ENCODE data around the gene TM4SF5. TPM values are rescaled to one million over a fixed set of nuclear protein-coding genes. Genes with fewer than 3 reads are reported as not detected.

Gene TM4SF5
- total RNA-seq, 1 donor from 2014 or later = not detected

GRCh38 chr17:4742629-4743028 is 29.1 kb upstream of the TM4SF5 start:
- no peak for DNase-seq
- H3K27me3 Mint-ChIP-seq = peaks cover 11% of the 10 kb centered on the region
- H3K4me1 Mint-ChIP-seq = peaks cover 18% of the 10 kb centered on the region
- H3K4me3 Mint-ChIP-seq = no peak overlapping the region
- intact Hi-C loops (cut with micrococcal nuclease) = no loop called here
- H3K9me3 Mint-ChIP-seq = no peaks in the 10 kb centered on the region
- TF ChIP-seq, protein P1, sequence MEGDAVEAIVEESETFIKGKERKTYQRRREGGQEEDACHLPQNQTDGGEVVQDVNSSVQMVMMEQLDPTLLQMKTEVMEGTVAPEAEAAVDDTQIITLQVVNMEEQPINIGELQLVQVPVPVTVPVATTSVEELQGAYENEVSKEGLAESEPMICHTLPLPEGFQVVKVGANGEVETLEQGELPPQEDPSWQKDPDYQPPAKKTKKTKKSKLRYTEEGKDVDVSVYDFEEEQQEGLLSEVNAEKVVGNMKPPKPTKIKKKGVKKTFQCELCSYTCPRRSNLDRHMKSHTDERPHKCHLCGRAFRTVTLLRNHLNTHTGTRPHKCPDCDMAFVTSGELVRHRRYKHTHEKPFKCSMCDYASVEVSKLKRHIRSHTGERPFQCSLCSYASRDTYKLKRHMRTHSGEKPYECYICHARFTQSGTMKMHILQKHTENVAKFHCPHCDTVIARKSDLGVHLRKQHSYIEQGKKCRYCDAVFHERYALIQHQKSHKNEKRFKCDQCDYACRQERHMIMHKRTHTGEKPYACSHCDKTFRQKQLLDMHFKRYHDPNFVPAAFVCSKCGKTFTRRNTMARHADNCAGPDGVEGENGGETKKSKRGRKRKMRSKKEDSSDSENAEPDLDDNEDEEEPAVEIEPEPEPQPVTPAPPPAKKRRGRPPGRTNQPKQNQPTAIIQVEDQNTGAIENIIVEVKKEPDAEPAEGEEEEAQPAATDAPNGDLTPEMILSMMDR (IDR thresholded peaks at IDR 0.05) = no peak
- POLR2A ChIA-PET = no interaction called here
- no peak for ATAC-seq (ENCODE audit: low read depth)
- CTCF ChIA-PET = no interaction called here
- H3K27ac Mint-ChIP-seq = no peak overlapping the region
- H3K36me3 Mint-ChIP-seq (ENCODE audit: low read depth) = no peaks in the 10 kb centered on the region

DNA sequence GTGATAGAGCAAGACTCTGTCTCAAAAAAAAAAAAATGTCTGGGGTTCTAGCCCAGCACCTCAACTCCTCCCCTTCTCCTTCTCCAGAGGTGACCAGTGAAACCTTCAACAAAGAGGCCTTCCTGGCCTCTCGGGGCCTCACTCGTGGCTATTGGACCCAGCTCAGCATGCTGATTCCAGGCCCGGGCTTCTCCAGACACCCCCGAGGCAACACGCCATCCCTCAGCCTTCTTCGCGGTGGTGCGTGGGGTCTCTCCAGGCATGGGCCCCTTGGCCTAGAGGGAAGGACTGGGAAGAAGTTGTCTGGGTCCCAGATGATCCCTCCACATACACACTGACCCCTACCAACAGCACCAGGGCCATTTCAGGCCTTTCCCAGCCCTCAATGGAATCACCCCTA is 28.5 kb upstream of the TM4SF5 start:
- Mint-ChIP-seq H3K27me3 (peaks cover 11% of the 10 kb centered on the region), H3K4me1 (peaks cover 22% of the 10 kb centered on the region), H3K9me3 (no peaks in the 10 kb centered on the region), H3K4me3 (no peak overlapping the region), H3K27ac (no peak overlapping the region), H3K36me3 (ENCODE audit: low read depth) (no peaks in the 10 kb centered on the region)
- DNase-seq (no peak), ATAC-seq (ENCODE audit: low read depth) (no peak)
- ChIA-PET CTCF (no interaction called here), POLR2A (no interaction called here)
- intact Hi-C loops (cut with micrococcal nuclease) = no loop called here
- TF ChIP-seq, protein P1 (IDR thresholded peaks at IDR 0.05) = no peak

DNA sequence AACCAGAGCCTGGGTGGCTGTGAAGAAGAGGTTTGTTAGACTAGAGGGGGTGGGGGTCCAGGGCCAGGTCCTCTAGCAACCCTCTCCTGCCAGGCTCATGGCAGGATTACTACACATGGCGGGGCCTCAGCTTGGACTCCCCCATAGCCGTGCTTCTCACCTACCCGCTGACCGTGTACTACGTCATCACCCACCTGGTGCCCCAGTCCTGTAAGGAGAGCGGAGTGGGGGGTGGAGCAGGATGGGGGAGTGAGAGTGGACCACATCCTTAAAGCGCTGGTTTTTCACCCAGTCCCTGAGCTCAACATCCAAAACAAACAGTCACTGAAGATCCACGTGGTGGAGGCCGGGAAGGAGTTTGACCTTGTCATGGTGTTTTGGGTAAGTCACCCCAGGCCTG is 27.8 kb upstream of the TM4SF5 start:
- H3K9me3 Mint-ChIP-seq = no peaks in the 10 kb centered on the region
- peaks cover 22% of the 10 kb centered on the region for H3K4me1 Mint-ChIP-seq
- H3K36me3 Mint-ChIP-seq (ENCODE audit: low read depth) = no peaks in the 10 kb centered on the region
- intact Hi-C loops (cut with micrococcal nuclease) = no loop called here
- H3K27me3 Mint-ChIP-seq = peaks cover 12% of the 10 kb centered on the region
- ChIA-PET POLR2A (no interaction called here), CTCF (no interaction called here)
- H3K27ac Mint-ChIP-seq = no peak overlapping the region
- no peak overlapping the region for H3K4me3 Mint-ChIP-seq
- ATAC-seq (ENCODE audit: low read depth) = no peak
- TF ChIP-seq, protein P1 (IDR thresholded peaks at IDR 0.05) = no peak
- DNase-seq = no peak

- intact Hi-C loops (cut with micrococcal nuclease) = no loop called here
- ChIA-PET POLR2A (no interaction called here), CTCF (no interaction called here)
- no peak for ATAC-seq (ENCODE audit: low read depth)
- TF ChIP-seq, protein P1 (IDR thresholded peaks at IDR 0.05) = no peak
- no peak overlapping the region for H3K27ac Mint-ChIP-seq
- DNase-seq = no peak
- no peak overlapping the region for H3K4me3 Mint-ChIP-seq
- peaks cover 16% of the 10 kb centered on the region for H3K4me1 Mint-ChIP-seq
- no peaks in the 10 kb centered on the region for H3K36me3 Mint-ChIP-seq (ENCODE audit: low read depth)
- H3K9me3 Mint-ChIP-seq = no peaks in the 10 kb centered on the region
- peaks cover 17% of the 10 kb centered on the region for H3K27me3 Mint-ChIP-seq
These were observed 26.4 kb upstream of the TM4SF5 start for GRCh38 chr17:4744999-4745969.

GRCh38 chr17:4747847-4748246 is 23.8 kb upstream of the TM4SF5 start:
- H3K27me3 Mint-ChIP-seq = peaks cover 22% of the 10 kb centered on the region
- no peak overlapping the region for H3K27ac Mint-ChIP-seq
- H3K4me1 Mint-ChIP-seq = peaks cover 13% of the 10 kb centered on the region
- no peaks in the 10 kb centered on the region for H3K36me3 Mint-ChIP-seq (ENCODE audit: low read depth)
- TF ChIP-seq, protein P1 (IDR thresholded peaks at IDR 0.05) = no peak
- POLR2A ChIA-PET = interaction anchor here (0.7 kb wide), 1 partner anchor 396 kb away, joined by 5 read pairs; no protein-coding TSS in a partner anchor
- CTCF ChIA-PET = no interaction called here
- DNase-seq (no peak), ATAC-seq (ENCODE audit: low read depth) (peak; percentile 61)
- no peaks in the 10 kb centered on the region for H3K9me3 Mint-ChIP-seq
- H3K4me3 Mint-ChIP-seq = peak overlapping the region; percentile 55
- intact Hi-C loops (cut with micrococcal nuclease) = no loop called here
